ENCODE measurements around the gene MRC1.
A peak's percentile ranks its signal among the peaks of the same experiment; 100 is the strongest.

Gene MRC1

DNA sequence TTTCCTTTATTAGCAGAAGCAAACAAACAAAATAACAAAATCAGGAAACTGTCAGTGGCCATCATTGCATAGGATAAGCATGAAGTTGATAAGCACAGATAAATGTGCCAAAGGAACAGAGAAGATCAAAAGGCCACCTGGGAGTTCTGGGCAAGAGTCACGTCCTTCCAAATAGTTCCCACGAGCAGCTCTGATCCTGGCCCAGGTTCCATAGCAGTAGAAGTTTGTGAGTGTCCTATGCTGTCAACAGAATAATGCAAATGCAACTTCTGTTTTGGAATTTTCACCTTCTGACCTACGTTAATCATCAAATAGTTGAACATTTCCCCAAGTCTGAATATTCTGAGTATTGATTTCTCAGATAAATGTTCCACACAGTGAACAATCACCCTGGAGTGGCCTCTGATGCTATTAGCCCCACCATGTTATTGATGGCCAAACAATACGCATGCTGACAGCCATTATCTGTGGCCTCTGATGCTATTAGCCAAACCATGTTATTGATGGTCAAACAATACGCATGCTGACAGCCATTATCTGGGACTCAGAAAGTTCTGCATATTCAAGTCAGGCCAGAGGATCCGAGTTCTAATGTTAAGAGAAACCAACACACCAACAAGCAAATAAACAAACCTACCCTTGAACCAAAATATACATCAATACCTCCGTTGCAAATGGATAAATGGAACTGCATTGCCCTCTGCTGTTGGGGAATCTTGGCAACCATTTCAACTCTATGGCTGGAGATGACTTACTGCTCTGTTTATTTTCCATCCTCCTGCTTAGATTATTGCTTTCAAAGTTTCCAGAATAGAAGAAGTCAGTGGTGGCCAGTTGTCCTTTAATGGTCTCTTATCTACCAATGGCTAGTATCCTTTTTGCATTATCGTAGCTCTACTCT is 63.3 kb downstream of the MRC1 start:
- DNase-seq (ENCODE audit: low read depth) = peak; percentile 29
- Histone ChIP-seq H3K9me3 (ENCODE audit: control insufficient read depth, low read length) (no peaks in the 10 kb centered on the region), H3K27me3 (replicated peaks; ENCODE audit: control insufficient read depth, insufficient read depth, low read length) (no peaks in the 10 kb centered on the region), H3K36me3 (ENCODE audit: control insufficient read depth, insufficient read depth, low read length, severe bottlenecking) (no peaks in the 10 kb centered on the region), H3K4me3 (ENCODE audit: low read length) (no peak overlapping the region), H3K9ac (ENCODE audit: low read length) (no peak overlapping the region), H3K4me1 (ENCODE audit: control insufficient read depth, insufficient read depth, low read length) (peaks cover 9% of the 10 kb centered on the region)

GRCh38 chr10:17873946-17874345 is 64.8 kb downstream of the MRC1 start:
- no peaks in the 10 kb centered on the region for H3K36me3 ChIP-seq (ENCODE audit: control insufficient read depth, insufficient read depth, low read length, severe bottlenecking)
- H3K4me3 ChIP-seq (ENCODE audit: low read length) = no peak overlapping the region
- H3K27me3 ChIP-seq (replicated peaks; ENCODE audit: control insufficient read depth, insufficient read depth, low read length) = no peaks in the 10 kb centered on the region
- no peaks in the 10 kb centered on the region for H3K9me3 ChIP-seq (ENCODE audit: control insufficient read depth, low read length)
- peak; percentile 66 for DNase-seq (ENCODE audit: low read depth)
- no peak overlapping the region for H3K9ac ChIP-seq (ENCODE audit: low read length)
- peaks cover 9% of the 10 kb centered on the region for H3K4me1 ChIP-seq (ENCODE audit: control insufficient read depth, insufficient read depth, low read length)

- no peak overlapping the region for H3K4me3 ChIP-seq (ENCODE audit: low read length)
- H3K36me3 ChIP-seq (ENCODE audit: control insufficient read depth, insufficient read depth, low read length, severe bottlenecking) = no peaks in the 10 kb centered on the region
- DNase-seq (ENCODE audit: low read depth) = no peak
- peaks cover 31% of the 10 kb centered on the region for H3K4me1 ChIP-seq (ENCODE audit: control insufficient read depth, insufficient read depth, low read length)
- H3K27me3 ChIP-seq (replicated peaks; ENCODE audit: control insufficient read depth, insufficient read depth, low read length) = no peaks in the 10 kb centered on the region
- H3K9ac ChIP-seq (ENCODE audit: low read length) = no peak overlapping the region
- no peaks in the 10 kb centered on the region for H3K9me3 ChIP-seq (ENCODE audit: control insufficient read depth, low read length)
Observed at GRCh38 chr10:17877121-17877520, 68.0 kb downstream of the MRC1 start.

GRCh38 chr10:17878896-17879295 is 69.7 kb downstream of the MRC1 start:
- Histone ChIP-seq H3K4me3 (ENCODE audit: low read length) (no peak overlapping the region), H3K4me1 (ENCODE audit: control insufficient read depth, insufficient read depth, low read length) (peaks cover 39% of the 10 kb centered on the region), H3K9me3 (ENCODE audit: control insufficient read depth, low read length) (no peaks in the 10 kb centered on the region), H3K9ac (ENCODE audit: low read length) (no peak overlapping the region), H3K36me3 (ENCODE audit: control insufficient read depth, insufficient read depth, low read length, severe bottlenecking) (no peaks in the 10 kb centered on the region), H3K27me3 (replicated peaks; ENCODE audit: control insufficient read depth, insufficient read depth, low read length) (no peaks in the 10 kb centered on the region)
- no peak for DNase-seq (ENCODE audit: low read depth)

DNA sequence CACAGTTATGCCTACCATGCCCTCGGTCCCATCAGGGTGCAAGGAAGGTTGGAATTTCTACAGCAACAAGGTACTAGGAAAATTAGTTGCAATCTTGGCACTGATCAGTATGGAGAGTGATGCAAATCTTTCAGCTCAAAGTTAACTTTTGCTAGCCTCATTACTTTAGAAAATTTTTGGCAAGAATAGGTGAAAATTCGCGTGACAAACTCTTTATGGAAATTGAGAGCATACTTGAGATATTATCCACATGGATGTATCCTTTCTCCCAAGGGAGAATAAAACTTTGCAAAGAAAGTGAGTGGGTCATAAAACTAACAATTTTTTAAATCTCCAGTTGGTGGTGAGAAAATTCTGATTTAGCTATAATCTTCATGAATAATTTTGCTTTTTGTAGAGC is 71.5 kb downstream of the MRC1 start:
- Histone ChIP-seq H3K27me3 (replicated peaks; ENCODE audit: control insufficient read depth, insufficient read depth, low read length) (no peaks in the 10 kb centered on the region), H3K36me3 (ENCODE audit: control insufficient read depth, insufficient read depth, low read length, severe bottlenecking) (no peaks in the 10 kb centered on the region), H3K4me3 (ENCODE audit: low read length) (peak overlapping the region; percentile 37), H3K9ac (ENCODE audit: low read length) (peak overlapping the region; percentile 79), H3K9me3 (ENCODE audit: control insufficient read depth, low read length) (no peaks in the 10 kb centered on the region), H3K4me1 (ENCODE audit: control insufficient read depth, insufficient read depth, low read length) (peaks cover 43% of the 10 kb centered on the region)
- no peak for DNase-seq (ENCODE audit: low read depth)

GRCh38 chr10:17882557-17882956 is 73.4 kb downstream of the MRC1 start:
- peak; percentile 74 for DNase-seq (ENCODE audit: low read depth)
- Histone ChIP-seq H3K36me3 (ENCODE audit: control insufficient read depth, insufficient read depth, low read length, severe bottlenecking) (no peaks in the 10 kb centered on the region), H3K27me3 (replicated peaks; ENCODE audit: control insufficient read depth, insufficient read depth, low read length) (no peaks in the 10 kb centered on the region), H3K9me3 (ENCODE audit: control insufficient read depth, low read length) (no peaks in the 10 kb centered on the region), H3K4me3 (ENCODE audit: low read length) (peak overlapping the region; percentile 52), H3K4me1 (ENCODE audit: control insufficient read depth, insufficient read depth, low read length) (peaks cover 43% of the 10 kb centered on the region), H3K9ac (ENCODE audit: low read length) (peak overlapping the region; percentile 79)

DNA sequence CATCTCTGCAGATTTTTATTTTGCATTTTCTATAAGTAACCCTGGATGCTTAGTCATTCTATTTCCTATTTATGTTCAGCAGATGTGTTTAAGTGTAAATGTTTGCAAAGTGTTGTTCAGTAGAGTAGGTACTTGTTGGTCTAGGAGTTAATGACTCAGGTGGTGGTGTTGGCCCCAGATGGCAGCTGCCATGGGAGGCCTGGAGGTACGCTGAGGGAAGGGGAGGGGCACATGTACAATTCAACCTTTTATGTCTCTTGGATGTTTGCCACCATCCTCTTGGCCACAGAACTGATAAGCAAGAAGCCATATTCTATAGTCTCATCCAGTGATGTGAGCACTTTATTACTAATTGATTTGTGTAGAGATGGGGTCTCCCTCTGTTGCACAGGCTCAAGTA is 74.5 kb downstream of the MRC1 start:
- Histone ChIP-seq H3K9me3 (ENCODE audit: control insufficient read depth, low read length) (no peaks in the 10 kb centered on the region), H3K4me1 (ENCODE audit: control insufficient read depth, insufficient read depth, low read length) (peaks cover 43% of the 10 kb centered on the region), H3K4me3 (ENCODE audit: low read length) (no peak overlapping the region), H3K36me3 (ENCODE audit: control insufficient read depth, insufficient read depth, low read length, severe bottlenecking) (no peaks in the 10 kb centered on the region), H3K27me3 (replicated peaks; ENCODE audit: control insufficient read depth, insufficient read depth, low read length) (no peaks in the 10 kb centered on the region), H3K9ac (ENCODE audit: low read length) (peak overlapping the region; percentile 67)
- no peak for DNase-seq (ENCODE audit: low read depth)

DNA sequence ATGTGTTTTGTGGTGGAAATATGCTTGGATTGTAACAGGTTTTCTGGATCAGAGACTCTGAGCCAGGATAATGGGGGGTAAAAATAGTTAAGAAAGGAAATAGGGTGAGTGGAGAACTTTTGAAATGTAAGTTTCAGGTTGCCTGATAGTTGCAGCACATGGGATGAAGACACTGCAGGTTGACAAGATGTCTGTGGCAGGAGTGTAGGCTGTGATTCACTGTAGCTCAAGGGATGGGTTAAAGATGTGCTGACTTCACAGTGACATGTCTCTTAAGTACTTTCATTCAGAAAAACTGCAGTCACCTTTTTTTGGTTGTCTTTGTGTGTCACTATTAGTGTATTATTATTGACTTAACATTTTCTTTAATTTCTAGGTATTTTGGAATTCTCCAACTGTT is 79.0 kb downstream of the MRC1 start:
- Histone ChIP-seq H3K9me3 (ENCODE audit: control insufficient read depth, low read length) (no peaks in the 10 kb centered on the region), H3K4me1 (ENCODE audit: control insufficient read depth, insufficient read depth, low read length) (peaks cover 13% of the 10 kb centered on the region), H3K9ac (ENCODE audit: low read length) (no peak overlapping the region), H3K27me3 (replicated peaks; ENCODE audit: control insufficient read depth, insufficient read depth, low read length) (no peaks in the 10 kb centered on the region), H3K36me3 (ENCODE audit: control insufficient read depth, insufficient read depth, low read length, severe bottlenecking) (no peaks in the 10 kb centered on the region), H3K4me3 (ENCODE audit: low read length) (no peak overlapping the region)
- no peak for DNase-seq (ENCODE audit: low read depth)

DNA sequence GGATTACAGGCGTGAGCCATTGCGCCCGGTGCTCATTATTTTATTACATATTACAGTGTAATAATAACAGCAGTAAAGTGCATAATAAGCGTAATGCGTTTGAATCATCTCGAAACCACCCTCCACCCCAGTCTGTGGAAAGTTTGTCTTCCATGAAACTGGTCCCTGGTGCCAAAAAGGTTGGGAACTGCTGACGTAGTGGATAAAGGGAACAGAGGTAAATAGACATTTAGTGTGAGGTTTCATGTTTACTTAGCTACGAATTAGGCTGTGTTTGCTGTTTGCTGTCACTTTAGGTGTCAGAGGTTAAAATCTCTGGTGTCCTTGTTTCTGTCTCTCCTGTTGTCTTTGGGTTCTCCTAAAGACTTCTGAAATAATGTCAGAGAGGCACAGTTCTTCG is 82.3 kb downstream of the MRC1 start:
- no peaks in the 10 kb centered on the region for H3K27me3 ChIP-seq (replicated peaks; ENCODE audit: control insufficient read depth, insufficient read depth, low read length)
- H3K4me1 ChIP-seq (ENCODE audit: control insufficient read depth, insufficient read depth, low read length) = no peaks in the 10 kb centered on the region

DNA sequence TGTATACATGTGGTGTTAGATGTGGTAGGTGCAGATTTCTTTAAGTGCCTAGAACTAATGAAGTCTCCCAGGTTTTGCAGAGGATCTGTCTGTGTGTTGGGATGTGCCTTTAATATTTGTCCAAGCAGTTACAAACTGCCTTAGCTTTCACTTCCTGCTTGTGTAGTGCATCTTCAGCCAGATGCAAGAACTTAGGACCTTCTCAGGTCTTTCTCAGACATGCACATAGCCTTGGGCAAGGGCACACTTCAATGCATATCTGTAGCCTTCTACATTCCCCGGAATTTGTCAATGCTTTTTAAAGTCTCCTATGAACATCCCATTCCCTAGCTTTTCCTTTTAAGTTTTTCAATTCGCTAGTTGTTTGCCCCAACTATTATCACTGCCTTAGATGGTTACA is 95.4 kb downstream of the MRC1 start:
- no peak for DNase-seq (ENCODE audit: low read depth)
- Histone ChIP-seq H3K27me3 (replicated peaks; ENCODE audit: control insufficient read depth, insufficient read depth, low read length) (no peaks in the 10 kb centered on the region), H3K9ac (ENCODE audit: low read length) (peak overlapping the region; percentile 83)

More for the DNA sequence above, 82.3 kb downstream of the MRC1 start:
- no peak for DNase-seq (ENCODE audit: low read depth)
- Histone ChIP-seq H3K9ac (ENCODE audit: low read length) (no peak overlapping the region), H3K36me3 (ENCODE audit: control insufficient read depth, insufficient read depth, low read length, severe bottlenecking) (no peaks in the 10 kb centered on the region), H3K4me3 (ENCODE audit: low read length) (no peak overlapping the region), H3K9me3 (ENCODE audit: control insufficient read depth, low read length) (no peaks in the 10 kb centered on the region)

GRCh38 chr10:17905491-17905890 is 96.3 kb downstream of the MRC1 start:
- Histone ChIP-seq H3K27me3 (replicated peaks; ENCODE audit: control insufficient read depth, insufficient read depth, low read length) (no peaks in the 10 kb centered on the region), H3K9me3 (ENCODE audit: control insufficient read depth, low read length) (peaks cover 10% of the 10 kb centered on the region)

More for the DNA sequence above, 95.4 kb downstream of the MRC1 start:
- Histone ChIP-seq H3K4me3 (ENCODE audit: low read length) (peak overlapping the region; percentile 46), H3K9me3 (ENCODE audit: control insufficient read depth, low read length) (peaks cover 10% of the 10 kb centered on the region), H3K4me1 (ENCODE audit: control insufficient read depth, insufficient read depth, low read length) (peaks cover 27% of the 10 kb centered on the region), H3K36me3 (ENCODE audit: control insufficient read depth, insufficient read depth, low read length, severe bottlenecking) (no peaks in the 10 kb centered on the region)

More at GRCh38 chr10:17905491-17905890, 96.3 kb downstream of the MRC1 start:
- peak overlapping the region; percentile 57 for H3K4me3 ChIP-seq (ENCODE audit: low read length)
- peak; percentile 38 for DNase-seq (ENCODE audit: low read depth)
- peaks cover 28% of the 10 kb centered on the region for H3K4me1 ChIP-seq (ENCODE audit: control insufficient read depth, insufficient read depth, low read length)
- H3K9ac ChIP-seq (ENCODE audit: low read length) = peak overlapping the region; percentile 83
- H3K36me3 ChIP-seq (ENCODE audit: control insufficient read depth, insufficient read depth, low read length, severe bottlenecking) = no peaks in the 10 kb centered on the region
